Brain microvascular endothelial cell (primary cell): ENCODE data around the gene RALGPS1.

ENCODE experiments used
- DNase-seq: peaks from one replicate; pipeline ENCODE4 v3.0.0-alpha.2; 2020
- H3K27ac ChIP-seq: fragments of 250-450 bp; sonication (Bioruptor Pico); 2 replicates; pipeline ENCODE4 v1.5.1; 2020; ENCODE audit warnings: mild to moderate bottlenecking, moderate library complexity
- H3K27me3 ChIP-seq: fragments of 250-450 bp; sonication (Bioruptor Pico); replicated peaks from 2 replicates; pipeline ENCODE4 v1.5.1; 2020; ENCODE audit warnings: mild to moderate bottlenecking
- H3K36me3 ChIP-seq: fragments of 250-450 bp; sonication (Bioruptor Pico); replicated peaks from 2 replicates; pipeline ENCODE4 v1.5.1; 2020; ENCODE audit warnings: mild to moderate bottlenecking
- H3K4me3 ChIP-seq: 2 replicates; pipeline ENCODE4 v1.5.1; 2011; ENCODE audit warnings: low read depth, mild to moderate bottlenecking, control low read depth, low read length, moderate library complexity
- CTCF ChIP-seq: IDR thresholded peaks from 2 replicates; pipeline ENCODE4 v1.5.1; 2011; ENCODE audit warnings: low read depth, mild to moderate bottlenecking, moderate library complexity, low read length, control low read depth, inconsistent platforms; ENCODE audit errors: missing control alignments
- in situ Hi-C: cut with HindIII; loops from 2 replicates; pipeline ENCODE4 v1.10.0; 2017; ENCODE audit warnings: low sequenced_read_pairs, low pct_ligation_motif_present

The RALGPS1 gene

GRCh38 chr9:127099664-127100063, 185.1 kb downstream of the RALGPS1 start:
- Histone ChIP-seq H3K36me3 (no peaks in the 10 kb centered on the region), H3K4me3 (no peak overlapping the region), H3K27ac (no peak overlapping the region), H3K27me3 (peaks cover 3% of the 10 kb centered on the region)
- no peak for DNase-seq
- in situ Hi-C loops, result no loop called here
- no peak for TF ChIP-seq CTCF

GRCh38 chr9:127102176-127102575, 187.6 kb downstream of the RALGPS1 start:
- in situ Hi-C loops, result no loop called here
- Histone ChIP-seq H3K36me3 (no peaks in the 10 kb centered on the region), H3K27me3 (no peaks in the 10 kb centered on the region), H3K27ac (no peak overlapping the region), H3K4me3 (no peak overlapping the region)
- no peak for TF ChIP-seq CTCF
- no peak for DNase-seq

GRCh38 chr9:127102788-127103187, 188.2 kb downstream of the RALGPS1 start:
- Histone ChIP-seq H3K27me3 (no peaks in the 10 kb centered on the region), H3K27ac (no peak overlapping the region), H3K36me3 (no peaks in the 10 kb centered on the region), H3K4me3 (no peak overlapping the region)
- TF ChIP-seq CTCF, result no peak
- no peak for DNase-seq
- in situ Hi-C loops, result no loop called here

- no peak for DNase-seq
- no peak overlapping the region for H3K27ac ChIP-seq
- no peaks in the 10 kb centered on the region for H3K27me3 ChIP-seq
- in situ Hi-C loops, result no loop called here
- no peaks in the 10 kb centered on the region for H3K36me3 ChIP-seq
- no peak for TF ChIP-seq CTCF
- no peak overlapping the region for H3K4me3 ChIP-seq
Measured at GRCh38 chr9:127104581-127105311, 190.2 kb downstream of the RALGPS1 start.

GRCh38 chr9:127105805-127106465, 191.4 kb downstream of the RALGPS1 start:
- no peak overlapping the region for H3K4me3 ChIP-seq
- in situ Hi-C loops, result no loop called here
- no peak for TF ChIP-seq CTCF
- DNase-seq, result no peak
- no peaks in the 10 kb centered on the region for H3K27me3 ChIP-seq
- no peak overlapping the region for H3K27ac ChIP-seq
- H3K36me3 ChIP-seq, result no peaks in the 10 kb centered on the region
